NB4 (cell line): ENCODE measurements around the gene KLC1.

ENCODE experiments used
- MAX ChIP-seq: IDR thresholded peaks from 2 replicates; pipeline ENCODE4 v1.6.1; 2011; ENCODE audit warnings: low read depth, low read length
- POLR2A ChIP-seq: IDR thresholded peaks from 2 replicates; pipeline ENCODE4 v1.6.1; 2011; ENCODE audit warnings: mild to moderate bottlenecking; ENCODE audit not compliant: insufficient read length; ENCODE audit errors: extremely low read depth

GRCh38 chr14:103749452-103749851 is 120.4 kb downstream of the KLC1 start:
- TF ChIP-seq MAX (no peak), POLR2A (no peak)
